Fibroblast of peridontal ligament (primary cell): ENCODE measurements around the gene FLYWCH2.

Source experiments
- DNase-seq: peaks from one replicate; pipeline ENCODE4 v3.0.0-alpha.2; 2010; ENCODE audit errors: extremely low read depth

Gene FLYWCH2, protein sequence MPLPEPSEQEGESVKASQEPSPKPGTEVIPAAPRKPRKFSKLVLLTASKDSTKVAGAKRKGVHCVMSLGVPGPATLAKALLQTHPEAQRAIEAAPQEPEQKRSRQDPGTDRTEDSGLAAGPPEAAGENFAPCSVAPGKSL

DNA sequence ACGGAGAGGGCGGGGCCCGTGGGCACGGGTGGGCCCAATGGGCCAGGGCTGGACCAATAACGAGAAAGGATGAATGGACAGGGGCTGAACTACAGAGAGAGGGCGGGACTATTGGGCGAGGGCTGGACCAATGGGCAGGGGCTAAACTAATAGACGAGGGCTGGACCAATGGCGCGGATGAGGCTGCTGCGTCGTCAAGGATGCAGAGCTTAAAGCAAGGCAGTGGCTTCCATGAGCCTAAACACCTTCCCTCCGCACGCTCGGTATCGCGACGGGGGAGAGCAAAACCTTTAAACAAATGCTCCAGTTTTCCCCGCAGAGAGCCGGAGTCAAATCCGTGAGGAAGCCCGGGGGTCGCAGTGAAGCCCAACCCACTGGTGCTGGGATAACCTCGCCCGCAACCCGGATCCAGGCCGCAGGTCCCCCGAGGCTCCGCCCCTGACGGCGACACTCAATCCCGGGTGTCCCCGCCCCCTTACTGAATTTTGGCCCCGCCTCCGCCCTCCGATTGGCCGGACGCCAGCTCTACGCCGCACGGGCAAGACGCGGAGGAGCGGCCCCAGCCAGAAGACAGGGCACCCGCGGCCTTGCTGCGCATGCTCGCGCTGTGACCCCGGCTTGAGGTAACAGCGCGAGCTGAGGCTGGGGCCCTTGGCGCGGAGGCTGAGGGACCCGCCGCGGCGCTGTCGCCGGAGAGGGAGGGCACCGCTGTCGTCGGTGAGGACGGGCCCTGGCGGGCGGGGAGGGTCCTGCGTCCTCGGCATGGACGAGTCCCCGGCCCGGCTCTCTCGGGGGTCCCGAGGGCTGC, at the start of gene FLYWCH2:
FLYWCH2 (plus strand) TSS at position 566 of the 808 bp plus-strand sequence. CDS start 13,235 bp downstream, outside the sequence.
- DNase-seq = peak; percentile 99

DNA sequence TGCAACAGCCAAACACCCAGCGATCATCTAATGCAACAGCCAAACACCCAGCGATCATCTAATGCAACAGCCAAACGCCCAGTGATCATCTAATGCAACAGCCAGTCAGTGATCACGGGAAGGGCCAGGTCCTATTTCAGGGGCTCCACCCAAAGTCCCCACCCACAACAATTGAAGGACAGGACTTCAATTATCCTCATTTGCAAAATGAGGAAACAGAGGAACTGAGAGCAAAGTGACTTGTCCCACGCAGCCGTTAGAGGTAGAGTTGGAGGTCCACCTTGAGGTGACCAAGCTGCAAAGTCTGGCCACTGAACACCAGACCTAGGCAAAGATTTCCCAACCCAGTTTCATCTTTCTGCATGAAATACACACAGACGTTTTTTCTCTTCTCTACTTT, 49.2 kb upstream of the FLYWCH2 start:
- DNase-seq = no peak

DNA sequence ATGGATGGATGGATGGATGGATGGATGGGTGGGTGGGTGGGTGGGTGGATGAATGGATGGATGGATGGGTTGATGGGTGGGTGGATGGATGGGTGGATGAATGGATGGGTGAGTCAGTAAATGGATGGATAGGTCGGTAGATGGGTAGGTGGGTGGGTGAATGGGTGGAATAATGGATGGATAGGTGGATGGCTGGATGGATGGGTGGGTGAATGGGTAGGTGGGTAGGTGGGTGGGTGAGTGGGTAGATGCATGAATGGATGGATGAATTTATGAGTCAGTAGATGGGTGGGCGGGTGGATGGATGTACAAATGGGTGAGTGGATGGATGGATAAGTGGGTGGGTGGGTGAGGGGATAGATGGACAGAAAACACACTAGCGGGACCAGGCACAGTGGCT, 48.0 kb upstream of the FLYWCH2 start:
- no peak for DNase-seq

DNA sequence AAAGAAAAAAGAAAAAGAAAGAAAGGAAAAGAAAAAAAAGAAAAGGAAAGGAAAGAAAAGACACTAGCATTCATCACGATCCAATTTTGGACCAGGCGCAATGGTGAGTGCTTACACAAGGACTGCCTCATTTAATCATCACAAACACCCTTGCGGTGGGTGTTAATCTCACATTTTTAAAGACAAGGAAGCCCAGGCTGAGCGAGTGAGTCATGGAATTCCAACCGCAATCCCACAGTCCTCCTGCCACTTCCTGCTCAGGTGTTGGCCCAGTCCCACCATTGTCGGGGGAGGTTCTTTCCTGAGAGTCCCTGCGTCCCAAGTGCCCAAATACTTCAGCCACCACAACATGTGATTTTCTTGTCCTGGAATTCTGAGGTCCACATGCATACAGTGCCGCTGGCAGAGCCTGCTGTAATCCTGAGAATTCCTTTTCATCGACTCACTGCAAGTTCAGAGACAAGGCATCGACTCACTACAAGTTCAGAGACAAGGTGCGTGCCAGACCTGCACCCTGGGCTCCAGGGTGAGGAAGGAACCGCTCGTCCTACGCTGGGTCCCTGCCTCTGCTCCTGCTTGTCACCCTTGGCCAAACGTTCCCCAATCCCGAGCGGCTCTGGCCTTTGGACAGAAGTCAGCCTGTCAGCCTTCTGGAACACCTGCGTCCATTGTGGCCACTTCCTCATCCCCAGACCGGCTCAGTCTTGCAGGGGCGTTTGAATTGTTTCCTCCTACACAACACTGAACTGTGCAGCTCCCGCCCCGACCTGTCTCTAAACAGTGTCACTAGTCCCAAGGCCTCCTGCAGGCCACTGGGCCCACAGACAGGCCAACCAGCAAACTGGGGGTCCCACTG, 47.1 kb upstream of the FLYWCH2 start:
- DNase-seq = peak; percentile 80

DNA sequence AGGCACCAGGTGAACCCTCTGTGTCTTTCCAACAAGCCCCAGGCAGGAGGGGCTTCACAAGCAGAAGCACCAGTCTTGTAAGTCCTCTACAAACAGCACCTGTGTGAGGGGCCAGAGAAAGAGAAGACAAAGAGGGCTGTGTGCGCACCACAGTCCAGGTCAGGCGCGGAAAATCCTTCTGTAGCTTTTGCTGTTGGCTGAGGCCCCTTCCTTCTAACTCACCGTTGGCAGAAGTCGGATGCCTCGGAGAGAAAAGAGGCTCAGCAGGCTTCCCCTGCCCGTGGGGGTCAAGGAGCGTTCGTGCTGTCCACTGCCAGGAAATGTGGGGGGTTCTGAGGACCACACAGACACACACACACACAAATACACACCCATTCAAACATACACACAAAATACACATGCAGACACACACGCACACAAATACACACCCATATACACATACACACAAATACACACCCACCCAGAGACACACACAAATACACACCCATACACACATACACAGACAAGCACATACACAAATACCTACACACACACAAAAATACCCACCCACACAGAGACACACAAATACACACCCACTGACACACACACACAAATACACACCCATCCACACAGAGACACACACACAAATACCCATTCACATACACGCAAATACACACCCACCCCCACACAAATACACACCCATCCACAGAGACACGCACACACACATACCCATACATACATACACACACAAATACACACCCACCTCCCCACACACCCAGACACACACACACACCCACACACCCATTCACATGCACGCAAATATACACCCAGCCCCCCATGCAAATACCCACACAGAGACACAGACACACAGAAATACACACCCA, 46.1 kb upstream of the FLYWCH2 start:
- no peak for DNase-seq

DNA sequence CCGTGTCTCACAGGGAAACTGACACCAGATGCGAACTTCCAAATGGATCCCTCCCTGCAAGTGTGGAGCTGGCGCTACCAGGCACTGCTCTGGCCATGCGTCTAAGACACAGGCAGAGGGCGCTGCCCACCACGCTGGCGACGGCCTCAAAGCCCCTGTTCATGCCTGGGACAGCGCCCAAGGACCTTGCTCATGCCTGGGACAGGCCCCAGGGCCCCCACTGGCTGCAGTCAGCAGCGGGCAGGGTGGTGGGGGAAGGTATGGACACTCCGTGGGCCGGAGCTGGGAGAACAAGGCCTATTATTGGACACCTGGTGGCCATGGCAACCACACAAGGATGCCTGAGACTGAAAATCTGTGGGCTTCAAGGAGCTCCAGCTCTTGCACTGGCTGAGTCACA, 44.1 kb upstream of the FLYWCH2 start:
- peak; percentile 77 for DNase-seq

DNA sequence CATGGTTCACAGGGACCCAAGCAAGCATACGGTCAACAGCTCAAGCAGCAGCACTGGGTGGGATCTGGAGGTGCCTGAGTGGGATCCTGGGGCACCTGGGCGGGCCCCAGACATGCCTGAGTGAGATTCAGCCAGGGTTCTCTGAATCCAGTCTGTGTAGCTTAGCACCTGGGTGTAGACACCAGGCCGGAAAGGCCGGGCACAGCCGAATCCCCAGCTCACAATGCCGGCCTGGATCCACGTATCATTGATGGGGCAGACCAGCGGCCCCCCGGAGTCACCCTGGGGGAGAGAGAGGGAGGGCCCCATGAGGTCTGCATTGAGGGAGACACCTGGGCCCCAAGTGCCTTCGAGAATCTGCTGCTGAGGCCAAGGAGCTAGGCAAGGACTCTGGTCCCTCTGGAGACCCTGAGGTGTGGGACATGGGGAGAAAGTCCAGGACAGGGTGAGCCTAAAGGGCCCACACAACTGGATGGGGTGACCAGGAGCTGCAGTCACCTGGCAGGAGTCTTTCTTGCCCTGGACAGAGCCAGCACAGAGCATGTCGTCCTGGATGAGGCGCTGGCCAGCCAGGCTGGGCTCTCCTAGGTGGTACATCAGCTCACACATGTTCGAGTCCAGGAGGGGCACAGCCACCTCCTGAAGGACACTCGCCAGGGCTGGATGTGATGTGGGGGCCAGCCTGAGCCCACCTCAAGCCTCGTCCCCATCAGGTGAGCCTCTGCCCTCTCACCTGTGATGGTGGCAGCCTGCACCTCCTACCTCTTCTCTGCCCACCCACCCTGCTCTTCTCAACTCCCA, 43.2 kb upstream of the FLYWCH2 start:
- DNase-seq = no peak

DNA sequence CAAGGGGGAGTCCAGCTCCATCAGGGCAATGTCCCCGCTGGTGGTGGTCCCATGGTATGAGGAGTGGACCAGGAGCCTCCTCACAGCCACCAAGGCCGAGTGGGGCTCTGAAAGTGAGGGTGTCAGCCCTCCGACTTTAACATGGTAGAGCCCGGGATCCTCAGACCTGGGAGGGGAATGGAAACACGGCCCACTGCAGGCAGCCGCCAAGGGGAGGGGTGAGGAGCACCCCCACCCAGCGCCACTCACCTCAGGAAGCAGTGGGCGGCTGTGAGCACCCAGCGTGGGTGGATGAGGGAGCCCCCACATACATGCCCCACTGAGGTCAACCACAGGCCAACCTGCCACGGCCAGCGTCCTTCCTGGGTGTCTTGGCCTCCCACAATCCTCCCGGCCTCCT, 42.1 kb upstream of the FLYWCH2 start:
- DNase-seq = no peak

DNA sequence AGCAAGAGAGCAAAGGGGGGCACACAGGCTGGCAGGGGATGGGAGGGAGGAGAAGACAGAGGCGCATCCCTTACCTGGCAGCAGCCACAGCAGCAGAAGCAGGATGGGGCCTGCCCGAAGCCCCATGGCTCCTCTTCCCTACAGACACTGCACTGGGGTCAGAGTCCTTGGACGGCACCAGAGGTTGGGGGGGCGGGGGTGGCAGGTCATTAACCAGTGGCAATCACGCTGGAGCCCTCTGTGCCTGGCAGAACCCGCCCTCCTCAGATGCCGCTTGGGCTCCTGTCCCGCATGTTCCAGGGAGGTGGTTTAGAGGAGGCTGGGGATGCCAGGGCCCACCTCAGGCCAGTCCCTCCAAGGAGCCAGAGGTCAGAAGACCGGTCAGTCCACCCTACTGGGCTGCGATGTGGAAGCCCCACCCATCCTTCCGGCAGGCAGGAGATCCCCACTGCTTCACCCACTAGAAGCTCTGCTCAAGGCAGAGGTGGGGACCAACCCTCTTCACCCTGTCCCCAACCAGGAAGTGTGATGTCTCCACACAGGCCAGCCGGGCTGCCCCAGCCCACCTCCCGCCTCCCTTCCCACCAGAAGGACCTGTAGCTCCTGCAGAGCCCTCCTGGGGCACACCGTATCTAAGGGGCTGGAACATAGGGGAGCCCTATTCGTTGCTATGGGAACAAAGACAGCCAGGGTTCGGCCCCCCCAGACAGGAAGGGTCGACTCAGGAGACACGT, 41.2 kb upstream of the FLYWCH2 start:
- DNase-seq = no peak

DNA sequence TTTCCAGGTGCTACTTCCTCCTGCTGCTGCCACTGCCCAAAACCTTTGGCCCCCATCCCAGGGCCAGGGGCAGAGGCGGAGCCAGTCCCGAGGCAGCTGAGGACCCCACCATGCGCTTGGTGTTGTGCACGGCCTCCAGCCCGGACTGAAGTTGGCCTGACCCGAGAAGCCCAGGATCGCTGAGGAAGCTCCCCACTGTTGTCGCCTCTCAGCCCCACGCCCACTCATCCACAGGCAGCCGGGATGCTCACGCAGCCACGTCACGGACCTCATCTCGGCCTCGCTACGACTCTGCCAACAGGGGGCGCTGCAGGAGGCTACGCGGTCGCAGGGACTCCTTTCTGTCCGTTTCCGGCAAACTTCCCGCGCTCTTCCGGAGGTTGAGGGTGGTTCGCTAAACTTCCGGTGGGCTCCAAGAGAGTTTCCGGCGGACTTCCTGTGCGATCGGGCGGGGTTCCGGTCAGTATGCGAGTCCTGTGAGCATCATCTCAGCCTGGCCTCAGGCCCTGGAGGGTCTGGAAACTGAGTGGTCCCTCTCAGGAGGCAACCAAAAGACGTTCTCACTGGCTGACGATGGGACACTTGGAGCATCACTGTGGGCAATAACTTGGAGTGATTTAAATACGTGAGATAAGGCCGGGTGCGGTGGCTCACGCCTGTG, 40.5 kb upstream of the FLYWCH2 start:
- no peak for DNase-seq

DNA sequence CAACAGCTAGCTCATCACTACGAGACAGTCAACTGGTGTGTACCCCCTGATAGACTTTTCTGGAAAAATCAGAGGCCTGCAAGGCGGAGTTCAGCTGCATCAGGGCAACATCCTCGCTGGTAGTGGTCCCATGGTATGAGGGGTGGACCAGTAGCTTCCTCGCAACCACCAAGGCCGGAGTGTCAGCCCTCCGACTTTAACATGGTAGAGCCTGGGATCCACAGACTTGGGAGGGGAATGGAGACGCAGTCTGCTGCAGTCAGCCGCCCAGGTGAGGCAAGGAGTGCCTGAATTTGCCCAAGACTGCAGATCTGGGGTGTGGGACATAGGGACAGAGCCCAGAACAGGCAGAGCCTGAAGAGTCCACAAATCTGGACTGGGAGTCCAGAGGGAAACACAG, 39.5 kb upstream of the FLYWCH2 start:
- no peak for DNase-seq

DNA sequence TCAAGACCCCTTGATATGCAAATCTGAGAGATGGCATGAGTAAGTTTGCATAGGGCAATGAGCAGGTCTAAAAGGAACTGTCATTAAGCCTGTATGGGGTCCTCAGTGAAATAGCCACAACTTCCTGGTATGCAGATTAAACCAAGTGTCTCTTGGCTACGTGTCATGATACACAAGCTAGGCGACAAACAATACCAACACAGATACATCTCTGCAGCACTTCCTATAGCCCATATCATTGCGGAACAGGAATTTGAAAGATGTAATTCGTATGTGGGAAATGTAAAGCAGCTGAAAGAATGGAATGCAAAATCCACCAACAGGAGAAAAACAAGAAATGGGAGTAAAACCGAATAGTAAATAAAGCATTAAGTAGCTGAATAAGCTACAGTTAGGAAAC, 37.9 kb upstream of the FLYWCH2 start:
- no peak for DNase-seq

DNA sequence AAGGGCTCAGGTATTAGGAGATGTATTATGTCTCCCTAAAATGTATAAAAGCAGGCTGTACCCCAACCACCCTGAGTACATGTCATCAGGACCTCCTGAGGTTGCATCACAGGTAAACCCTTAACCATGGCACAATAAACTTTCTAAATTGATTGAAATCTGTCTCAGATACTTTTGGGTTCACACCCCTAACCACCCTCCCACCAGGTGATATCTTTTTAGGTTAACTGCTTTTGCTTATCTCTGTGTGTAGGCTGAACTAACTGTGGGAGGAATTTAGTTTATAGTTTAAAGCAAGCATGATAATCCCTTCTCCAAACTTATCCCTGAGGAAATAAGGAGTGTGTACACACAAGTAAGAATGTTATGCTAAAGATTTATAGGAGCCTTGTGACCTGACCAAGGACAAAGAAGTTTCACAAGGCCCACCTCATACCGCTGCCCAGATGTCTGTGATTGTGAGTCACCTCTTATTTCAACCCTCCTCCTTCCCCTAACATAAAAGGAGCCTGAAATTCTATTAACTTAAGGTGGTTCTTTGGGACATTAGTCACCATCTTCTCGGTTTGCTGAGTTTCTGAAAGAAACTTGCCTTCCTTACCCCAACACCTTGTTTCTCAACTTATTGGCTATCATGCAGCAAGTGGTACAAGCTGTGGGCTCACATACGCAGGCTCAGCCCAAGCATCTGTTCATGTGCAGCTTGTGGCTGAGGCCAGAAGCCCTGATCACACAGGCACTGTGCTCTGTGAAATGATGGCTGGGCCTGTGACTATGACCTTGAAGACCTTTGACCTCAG, 36.3 kb upstream of the FLYWCH2 start:
- DNase-seq = peak; percentile 14

DNA sequence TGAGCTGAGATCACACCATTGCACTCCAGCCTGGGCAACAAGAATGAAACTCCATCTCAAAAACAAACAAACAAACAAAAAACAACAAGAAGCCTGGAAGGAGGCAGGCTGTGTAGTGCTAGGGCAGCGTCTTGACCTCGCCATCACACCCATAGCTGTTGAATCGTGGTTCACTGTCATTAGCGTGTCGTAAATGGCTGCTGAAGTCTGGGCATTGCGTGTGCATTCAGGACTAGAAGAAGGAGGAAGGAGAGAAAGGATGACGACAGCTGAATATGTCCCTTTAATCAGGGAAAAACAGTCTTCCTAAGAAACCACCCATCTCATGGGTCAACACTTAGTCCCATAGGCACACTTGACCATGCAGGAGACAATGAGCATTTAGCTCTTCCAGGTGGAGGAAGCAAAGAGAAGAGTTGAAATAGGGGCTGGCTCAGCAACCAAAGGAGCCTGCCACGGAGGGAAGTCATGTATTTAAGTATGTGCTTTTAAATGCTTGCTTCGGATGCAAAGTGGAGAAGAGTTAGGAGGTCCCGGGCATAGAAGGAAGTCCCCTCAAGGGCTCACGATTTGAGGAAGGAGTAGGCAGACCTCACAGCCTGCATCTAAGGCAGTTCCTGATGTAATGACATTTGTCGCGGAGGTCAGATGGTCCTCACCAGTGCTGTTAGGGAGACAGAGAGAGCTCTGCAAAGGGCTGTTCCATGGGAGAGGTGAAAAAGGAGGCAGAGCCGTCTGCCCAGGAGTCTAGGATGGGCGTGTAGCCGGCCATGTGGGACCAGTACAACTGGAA, 33.9 kb upstream of the FLYWCH2 start:
- no peak for DNase-seq

DNA sequence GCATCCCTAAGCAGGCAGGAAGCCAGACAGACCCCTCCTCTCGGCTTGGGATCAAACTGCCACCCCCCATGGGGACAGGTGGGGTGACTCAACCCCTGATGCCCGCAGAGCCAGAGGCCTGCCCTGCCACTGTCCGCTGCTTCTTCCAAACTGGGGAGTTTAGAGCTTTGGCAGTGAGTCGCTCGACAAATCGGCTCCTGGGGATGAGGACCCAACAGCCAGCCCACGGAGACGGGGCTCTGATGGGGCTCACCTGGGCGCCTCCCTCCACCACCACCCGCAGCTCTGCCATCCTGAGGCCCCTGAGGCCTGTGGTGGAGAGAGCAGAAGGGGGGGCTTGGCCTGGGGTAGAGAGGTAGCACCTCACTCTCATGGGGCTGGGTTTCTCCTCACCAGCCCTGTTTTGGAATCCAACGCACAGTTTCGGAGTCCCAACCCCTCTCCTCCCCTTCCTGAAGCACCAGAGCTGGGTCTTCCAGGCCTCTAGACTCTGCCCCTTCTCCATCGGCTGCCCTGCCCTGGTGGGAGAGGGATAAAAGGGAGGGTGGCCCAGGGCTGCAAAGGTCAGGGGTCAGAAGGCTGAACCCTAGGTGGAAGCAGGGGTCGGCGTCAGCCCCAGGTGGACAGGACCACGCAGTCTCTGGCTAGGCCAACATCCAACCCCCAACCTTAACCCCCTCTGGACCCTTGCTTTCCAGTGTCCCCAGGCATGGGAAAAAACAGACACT, 30.8 kb upstream of the FLYWCH2 start:
- DNase-seq = no peak

DNA sequence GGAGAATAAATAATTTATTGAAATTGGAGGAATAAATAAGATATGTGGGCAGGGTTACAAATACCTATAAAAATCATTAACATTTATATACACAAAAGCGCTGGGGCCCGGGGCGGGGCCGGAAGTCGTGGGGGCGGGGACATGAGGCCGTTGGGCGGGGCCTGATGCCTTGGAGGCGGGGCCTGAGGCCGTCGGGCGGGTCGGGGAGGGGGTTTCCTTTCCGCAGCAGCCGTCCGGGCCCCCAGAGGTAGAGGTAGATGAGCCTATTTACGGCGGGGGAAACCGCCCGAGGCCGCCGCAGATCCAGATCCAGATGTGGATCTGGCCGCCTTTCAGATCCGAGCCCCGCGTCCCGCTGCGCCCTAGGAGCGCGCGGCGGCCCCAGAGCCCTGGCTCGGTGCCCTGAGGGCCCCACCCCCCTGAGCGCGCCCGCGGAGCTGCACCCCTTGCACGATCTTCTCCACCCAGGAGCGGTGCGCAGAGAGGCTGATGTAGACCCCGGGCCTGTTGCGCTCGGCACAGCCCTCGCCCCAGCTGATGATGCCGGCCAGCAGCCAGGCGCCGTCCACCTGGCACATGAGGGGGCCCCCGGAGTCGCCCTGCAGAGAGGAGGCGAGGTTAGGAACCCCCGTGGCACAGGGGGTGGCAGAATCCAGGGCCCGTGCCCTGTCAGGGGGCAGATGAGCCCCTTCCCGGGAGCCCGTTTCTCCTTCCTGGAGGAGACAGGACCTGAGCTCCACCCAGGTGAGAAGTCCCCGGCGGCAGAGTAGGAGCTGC, 30.1 kb upstream of the FLYWCH2 start:
- DNase-seq = no peak
